NOMO-1 treated with dmso at 0.1 percent for 144 hours (cell line): ENCODE results near the gene PALM.
A peak's percentile ranks its signal among the peaks of the same experiment; 100 is the strongest.

Experiments used
- DNase-seq: peaks from one replicate; lab custom pipeline; 2025; ENCODE audit not compliant: unreplicated experiment; lab: John Stamatoyannopoulos, UW

PALM gene

DNA sequence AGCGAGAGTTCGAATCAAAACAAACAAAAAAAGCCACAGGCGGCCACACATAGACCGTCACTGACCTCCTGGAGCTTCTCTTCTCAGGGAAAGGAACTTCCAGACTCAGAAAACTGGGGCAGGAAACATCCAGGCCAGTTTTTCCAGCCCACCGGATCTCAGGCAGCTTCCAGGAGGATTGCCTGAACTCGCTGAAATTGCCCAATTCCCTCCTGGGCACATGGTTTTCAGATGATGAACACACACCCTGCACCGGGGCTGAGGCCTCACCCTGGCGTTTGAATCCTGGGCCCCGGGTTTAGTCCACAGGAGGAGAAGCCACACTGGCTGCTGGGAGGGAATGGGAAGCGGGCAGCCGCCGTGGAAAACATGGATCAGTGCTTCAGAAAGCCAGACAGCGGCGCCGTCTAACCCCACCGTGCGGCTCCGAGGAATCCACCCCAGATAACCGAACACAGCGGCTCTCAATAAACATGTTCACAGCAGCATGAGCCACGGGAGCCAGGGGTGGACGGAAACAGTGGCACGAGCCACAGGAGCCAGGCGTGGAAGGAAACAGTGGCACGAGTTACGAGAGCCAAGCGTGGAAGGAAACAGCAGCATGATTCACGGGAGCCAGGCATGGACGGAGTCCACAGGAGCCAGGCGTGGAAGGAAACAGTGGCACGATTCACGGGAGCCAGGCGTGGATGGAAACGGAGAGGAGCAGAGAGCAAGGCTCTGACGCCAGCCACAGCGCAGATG, 70.3 kb downstream of the PALM start:
- no peak for DNase-seq

DNA sequence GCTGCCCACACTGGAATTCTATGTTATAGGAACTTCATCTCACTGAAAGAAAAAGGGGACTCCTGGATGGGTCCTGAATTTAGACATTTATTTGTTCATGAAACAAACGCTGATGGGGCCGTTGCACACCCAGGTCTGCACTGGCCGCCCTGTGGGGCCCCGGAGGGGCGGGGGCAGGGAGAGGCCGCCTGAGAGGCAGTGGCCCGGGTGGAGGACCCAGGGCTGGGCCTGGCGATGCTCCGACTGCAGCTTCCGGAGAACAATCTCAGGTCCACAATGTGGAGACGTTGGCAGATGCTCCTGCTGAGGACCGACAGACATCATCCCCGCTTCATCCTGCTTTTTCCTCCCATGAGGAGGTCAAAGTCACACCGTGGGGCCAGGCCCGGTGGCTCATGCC, 72.2 kb downstream of the PALM start:
- DNase-seq: no peak

DNA sequence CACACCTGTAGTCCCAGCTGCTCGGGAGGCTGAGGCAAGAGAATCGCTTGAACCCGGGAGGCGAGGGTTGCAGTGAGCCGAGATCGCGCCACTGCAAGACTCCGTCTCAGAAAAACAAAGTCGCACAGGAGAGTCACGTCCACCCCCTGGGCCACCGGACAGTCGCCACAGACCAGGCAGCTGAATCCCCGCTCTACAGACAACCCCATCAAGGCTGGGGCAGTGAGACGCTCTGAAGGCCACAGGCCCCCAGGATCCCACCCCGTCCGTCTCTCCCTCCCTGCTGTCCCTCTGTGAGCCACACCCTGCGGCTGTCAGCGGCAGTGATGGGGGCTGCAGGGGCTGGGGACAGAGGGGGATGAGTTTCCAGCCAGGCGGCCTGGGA, 73.1 kb downstream of the PALM start:
- DNase-seq: no peak

DNA sequence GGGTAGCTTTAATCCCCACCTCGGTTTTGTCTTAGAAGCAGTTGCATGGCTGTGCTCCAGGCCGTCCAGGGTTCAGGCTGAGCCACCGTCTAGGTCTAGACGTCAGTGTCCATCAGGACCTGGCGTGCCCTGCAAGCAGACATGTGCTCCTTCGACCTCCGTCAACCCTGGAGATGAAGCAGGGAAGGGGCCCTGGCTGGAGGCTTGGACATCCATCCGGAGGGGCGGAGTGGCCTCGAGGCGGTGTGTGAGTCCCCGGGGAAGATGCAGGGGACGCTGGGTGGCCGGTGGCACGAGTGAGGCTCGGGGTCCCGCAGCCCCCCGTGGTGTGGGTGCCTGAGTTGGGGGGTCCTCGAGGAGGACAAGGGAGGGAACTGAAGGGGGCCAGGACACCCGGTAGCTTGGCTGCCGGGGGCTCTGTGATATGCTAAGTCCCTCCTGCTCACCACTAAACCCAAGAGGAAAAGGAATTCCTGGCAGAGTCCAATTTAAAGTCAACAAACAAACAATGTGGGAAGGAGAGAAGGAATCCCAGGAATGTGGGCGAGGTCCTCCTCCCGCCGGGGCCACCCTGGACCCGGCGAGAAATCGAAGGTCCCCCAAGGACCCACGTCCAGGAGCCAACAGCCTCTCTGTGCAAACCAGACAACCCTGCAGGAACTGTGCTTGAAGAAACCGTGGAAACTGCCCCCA, 73.6 kb downstream of the PALM start:
- DNase-seq: no peak

DNA sequence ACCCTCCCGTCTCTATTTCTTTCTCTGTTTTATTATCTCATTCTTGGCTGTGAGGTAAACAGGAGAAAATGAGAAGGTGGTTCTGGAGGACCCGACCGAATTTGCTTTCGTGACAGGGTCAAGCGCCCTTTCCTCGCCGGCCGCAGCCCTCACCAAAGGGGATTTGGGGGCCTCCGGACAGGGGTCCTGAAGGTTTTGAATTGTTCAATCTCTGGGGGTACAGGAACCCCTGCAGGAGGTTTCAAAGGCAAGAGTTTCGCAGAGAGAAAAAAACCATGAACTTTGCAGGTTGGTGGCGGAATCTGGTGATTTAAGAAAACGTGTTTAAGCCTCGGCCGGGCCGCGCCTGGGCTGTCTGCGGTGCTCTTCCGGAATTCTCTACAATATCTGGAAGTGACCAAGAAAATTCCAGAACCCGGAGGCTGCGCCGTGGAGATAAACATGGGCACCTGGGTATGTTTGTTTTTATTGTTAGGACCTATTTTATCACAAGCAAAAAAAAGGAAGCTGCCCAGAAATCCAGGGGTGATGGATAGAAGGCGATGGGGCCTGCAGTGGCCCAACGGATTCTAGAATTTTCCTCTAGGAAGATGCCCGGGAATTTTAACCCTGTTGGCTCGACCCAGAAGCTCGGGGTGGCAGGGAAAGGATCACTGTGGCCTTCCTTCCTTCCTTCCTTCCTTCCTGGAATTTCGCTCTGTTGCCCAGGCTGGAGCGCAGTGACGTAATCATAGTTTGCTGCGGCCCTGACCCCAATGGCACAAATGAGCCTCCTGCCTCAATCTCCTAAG, 74.3 kb downstream of the PALM start:
- no peak for DNase-seq

DNA sequence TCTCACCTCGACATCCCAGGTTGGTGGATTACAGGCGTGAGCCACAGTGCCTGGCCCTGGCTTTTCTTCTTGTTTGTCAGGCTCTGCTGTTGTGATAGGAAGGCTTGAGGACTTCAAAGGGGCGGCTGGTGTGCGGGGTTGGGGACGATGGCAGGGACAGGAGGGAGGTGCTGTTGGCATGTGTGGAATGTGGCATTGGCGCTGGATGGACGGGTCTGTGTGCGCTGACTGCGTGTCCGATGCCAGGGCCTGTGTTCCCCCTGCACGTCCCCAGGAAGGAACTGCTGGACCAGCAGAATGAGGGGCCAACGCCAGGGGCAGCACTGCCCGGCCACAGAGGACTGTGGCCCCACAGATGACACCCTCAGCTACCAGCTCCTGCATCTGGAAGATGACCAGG, 75.8 kb downstream of the PALM start:
- no peak for DNase-seq

DNA sequence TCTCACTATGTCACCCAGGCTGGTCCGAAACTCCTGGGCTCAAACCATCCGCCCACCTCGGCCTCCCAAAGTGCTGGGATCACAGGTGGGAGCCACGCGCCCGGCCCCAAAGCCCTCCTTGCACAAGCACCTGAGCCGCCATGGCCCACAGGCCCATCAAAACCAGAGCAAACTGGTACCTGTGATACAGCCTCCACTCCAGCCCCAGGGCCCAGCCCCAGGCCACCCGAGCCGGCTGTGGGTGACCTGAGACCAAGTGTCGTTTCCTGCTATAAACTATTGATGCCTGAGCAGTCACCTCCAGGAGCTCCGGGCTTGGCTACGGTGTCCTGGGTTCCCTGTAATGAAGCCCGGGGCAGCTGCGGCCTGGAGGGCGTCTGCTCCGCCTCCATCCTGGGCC, 78.8 kb downstream of the PALM start:
- DNase-seq: no peak

DNA sequence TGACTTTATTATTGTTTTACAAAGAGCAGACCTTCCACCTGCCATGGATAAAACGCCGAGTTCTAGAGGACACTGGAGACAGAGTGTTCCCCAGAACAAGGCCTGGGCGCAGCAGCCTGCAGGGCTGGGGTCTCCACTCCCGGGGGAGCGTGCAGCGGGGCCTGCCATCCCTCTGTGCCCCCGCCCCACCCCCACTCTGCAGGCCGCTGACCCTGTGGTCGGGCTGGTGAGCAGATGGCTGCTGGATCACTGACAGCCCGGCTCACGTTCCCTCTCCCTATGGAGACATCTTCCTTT, 79.9 kb downstream of the PALM start:
- no peak for DNase-seq

DNA sequence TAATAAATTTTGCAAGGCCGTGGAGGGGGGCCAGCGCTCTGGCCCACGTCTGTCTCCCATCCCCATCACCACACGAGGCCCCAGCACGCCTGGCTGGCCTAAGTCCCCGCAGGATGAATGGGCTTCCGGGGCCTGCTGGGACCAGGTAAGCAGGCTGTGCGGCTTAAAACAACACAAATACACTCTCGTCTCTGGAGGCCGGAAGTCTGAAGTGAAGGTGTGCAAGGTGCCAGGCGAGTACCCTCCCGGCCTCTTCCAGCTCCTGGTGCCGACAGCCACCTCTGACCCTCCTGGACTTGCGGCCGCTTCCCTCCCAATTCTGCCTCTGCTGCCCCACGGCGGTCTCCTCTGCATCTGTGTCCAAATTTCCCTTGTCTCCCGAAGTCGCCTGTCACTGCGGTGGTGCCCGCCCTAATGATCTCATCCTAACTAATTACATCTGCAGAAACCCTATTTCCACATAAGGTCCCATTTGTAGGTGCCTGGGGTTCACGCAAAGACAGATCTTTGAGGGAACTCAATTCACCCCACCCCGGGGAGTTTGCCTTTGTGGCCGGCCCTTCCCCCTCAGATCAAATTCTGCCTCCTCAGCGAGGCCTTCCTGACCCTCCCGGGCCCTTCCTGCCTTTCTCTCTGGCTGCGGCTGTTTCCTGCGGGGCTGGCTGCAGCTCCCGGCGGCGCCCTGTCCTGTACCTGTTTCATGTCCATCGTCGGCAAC, 80.4 kb downstream of the PALM start:
- DNase-seq: no peak

DNA sequence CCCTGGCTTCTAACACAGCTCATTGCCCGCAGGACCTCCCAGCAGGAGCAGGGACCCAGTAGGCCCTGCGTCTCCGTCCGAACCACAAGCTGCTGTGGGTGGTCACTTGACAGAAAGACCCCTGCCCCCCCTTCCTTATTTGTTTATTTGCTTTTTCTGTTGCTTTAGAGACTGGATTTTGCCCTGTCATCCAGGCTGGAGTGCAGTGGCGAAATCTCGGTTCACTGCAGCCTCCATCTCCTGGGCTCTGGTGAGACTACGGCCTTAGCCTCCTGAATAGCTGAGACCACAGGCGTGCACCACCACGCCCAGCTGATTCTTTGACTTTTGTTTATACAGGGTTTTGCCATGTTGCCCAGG, 80.9 kb downstream of the PALM start:
- DNase-seq: no peak

DNA sequence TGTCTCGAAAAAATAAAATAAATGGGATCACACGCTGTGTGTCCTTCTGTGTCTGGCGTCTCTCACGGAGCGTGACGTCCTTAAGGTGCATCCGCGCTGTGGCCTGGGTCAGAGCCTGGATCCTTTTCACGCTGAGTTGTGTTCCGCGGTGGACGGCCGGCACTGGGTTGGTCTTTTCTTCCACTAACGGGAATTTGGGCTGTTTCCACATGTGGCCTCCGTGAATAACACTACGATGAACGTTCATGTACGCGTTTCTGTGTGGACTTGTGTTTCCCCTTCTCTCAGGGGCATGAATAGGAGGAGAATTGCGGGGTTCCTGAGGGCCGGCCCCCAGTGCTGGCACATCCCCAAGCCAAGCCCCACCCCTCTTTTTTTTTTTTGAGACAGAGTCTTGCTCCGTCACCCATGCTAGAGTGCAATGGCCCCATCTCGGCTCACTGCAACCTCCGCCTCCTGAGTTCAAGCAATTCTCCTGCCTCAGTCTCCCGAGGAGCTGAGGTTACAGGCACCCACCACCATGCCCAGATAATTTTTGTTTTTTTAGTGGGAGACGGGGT, 82.4 kb downstream of the PALM start:
- no peak for DNase-seq

DNA sequence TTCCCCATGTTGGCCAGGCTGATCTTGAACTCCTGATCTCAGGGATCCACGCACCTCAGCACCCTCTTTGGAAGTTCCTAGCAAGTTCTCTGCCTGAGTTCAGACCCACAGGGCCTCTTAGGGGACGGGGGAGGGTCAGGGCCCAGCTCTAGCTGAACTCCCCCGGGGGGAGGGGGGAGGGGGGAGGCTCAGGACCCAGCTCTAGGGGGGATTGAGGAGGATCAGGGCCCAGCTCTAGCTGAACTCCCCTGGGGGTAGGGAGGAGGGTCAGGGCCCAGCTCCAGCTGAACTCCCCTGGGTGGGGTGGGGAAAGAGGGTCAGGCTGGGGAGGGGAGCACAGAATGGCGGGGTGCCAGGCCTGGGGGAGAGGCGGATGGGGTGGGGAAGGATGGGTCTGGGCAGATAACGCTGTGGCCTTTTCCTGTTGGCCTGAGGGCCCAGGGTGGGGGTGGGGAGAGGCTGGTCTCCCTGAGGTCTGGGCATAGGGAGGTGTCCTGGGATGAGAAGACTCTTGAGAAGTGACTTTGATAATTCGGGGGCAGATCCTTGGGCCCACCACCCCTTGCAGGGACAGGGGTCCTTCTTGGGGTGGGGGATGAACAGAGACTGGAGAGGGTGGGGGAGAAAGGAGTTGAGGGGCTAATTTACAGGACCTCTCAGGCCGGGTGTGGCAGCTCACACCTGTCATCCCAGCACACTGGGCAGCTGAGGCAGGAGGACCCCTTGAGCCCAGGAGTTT, 83.0 kb downstream of the PALM start:
- no peak for DNase-seq

DNA sequence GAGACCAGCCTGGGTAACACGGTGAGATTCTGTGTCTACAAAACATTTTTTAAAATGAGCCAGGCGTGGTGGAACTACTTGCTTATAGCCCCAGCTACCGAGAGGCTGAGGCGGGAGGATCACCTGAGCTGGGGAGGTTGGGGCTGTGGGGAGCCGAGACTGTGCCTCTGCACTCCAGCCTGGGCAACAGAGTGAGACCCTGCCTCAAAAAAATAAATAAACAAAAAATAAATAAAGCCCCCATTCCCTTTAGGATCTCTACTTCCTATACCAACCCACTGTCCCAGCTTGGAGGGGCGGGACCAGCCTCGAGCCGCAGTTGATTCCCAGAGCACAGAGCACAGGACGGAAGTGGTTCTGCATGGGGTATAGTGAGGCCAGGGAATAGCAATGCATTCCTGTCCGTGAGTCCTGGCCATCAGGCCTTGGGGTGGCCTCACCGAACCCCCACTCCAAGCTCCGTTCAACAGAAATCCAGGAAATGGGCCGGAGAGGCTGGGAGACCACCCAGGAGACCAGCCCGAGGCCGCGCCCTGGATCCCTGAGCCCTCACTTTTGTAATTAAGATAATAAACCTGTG, 83.7 kb downstream of the PALM start:
- no peak for DNase-seq

DNA sequence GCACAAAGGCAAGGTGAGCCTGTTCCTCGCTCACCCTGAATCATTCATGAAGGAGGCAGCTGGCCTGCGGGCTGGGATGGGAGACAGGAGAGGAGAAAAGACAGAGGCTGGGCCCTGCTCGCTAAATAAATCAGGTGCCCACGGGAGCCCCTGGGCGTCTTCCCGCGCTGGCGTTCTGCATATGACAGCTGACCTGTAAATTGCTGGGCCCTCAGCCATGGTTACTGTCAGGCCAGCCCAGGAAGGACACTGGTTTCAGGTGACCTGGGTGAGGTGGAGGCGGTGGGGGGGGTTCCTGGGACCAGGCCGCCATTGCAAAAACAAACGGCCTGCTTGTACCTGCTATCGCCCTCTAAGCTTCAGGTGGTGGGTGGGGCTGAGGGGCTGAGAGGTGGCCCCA, 85.1 kb downstream of the PALM start:
- no peak for DNase-seq

DNA sequence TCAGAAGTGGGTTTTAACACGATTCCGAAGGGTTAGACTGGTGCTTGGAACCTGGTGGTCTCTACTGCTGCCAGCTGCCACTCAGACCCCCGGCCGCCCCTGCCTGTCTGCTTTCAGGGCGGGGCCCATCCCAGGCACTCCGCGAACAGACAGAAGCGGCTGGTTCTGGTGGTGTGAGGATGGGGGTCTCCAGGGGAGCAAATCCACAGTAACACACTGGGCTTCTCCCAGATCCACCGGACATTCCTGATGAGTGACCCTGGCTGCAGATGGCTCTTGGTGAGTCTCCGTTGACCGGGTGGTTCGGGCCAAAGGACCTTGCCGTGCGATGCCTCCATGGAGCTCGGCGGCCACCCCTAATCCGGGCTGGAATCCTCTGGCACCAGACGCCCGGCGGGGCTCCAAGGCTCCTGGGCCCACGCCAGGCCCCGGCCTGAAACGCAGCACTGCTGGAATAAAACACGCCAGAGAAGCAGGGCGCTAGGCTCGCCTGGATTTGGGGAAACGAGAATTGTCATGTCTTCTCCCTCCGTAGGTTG, 86.4 kb downstream of the PALM start:
- DNase-seq: no peak

DNA sequence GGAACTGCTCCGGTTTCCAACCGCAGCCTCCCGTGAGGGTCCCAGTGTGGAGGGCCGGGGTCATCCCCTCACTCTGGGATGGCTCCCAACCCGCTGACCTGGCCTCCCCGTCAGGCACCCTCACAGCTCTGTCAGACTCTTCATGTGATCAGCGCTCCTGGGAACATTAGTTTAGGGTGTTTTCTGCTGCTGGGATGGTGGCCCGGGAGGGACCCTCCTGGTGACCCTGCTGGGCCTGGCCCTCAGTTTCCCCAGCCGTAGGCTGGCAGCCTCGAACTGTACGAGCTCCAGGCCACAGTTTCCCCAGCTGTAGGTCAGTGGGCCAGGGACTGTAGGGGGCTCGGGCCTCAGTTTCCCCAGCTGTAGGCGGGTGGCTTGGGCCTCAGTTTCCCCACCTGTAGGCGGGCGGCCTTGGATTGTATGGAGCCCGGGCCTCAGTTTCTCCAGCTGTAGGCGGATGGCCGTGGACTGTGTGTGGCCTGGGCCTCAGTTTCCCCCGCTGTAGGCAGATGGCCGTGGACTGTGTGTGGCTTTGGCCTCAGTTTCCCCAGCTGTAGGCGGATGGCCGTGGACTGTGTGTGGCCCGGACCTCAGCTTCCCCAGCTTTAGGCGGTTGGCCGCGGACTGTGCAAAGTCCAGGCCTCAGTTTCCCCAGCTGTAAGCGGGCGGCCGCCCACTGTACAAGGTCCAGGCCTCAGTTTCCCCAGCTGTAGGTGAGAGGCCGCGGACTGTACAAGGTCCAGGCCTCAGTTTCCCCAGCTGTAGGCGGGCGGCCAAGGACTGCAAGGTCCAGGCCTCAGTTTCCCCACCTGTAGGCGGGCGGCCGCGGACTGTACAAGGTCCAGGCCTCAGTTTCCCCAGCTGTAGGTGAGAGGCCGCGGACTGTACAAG, 87.2 kb downstream of the PALM start:
- no peak for DNase-seq

DNA sequence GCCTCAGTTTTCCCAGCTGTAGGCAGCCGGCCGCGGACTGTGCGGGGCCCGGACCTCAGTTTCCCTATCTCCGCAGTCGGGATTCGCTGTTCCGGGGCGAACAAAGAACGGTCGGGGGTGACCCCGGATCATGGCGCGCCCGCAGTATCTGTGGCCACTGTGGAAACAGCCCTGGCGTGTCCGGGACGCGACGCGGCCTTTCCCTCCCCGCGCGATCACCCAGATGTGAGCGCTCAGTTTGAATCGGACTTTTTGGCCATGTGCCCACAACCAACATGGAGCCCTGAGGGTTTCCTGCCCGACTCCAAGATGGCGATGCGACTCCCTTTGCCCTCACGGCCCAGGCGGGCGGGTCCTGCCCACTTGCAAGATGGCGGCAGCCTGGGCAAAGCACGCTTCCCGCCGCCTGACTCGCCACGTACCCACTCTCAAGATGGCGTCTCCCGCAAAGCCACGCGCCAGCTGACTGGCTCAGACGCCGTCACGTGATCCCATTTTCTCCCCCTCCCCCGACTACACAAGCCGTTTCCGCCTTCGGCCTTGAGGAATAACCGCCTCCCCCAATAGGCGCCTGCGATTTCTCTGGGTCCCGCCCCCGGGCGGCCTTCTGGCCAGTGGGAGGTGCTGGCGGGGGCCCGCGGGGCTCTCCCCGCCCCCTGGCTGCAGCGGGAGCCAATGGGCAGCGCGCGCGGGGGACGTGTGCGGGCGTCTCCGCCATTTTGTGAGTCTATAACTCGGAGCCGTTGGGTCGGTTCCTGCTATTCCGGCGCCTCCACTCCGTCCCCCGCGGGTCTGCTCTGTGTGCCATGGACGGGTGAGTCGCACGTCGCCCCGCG, 88.2 kb downstream of the PALM start, which contains the start of gene PTBP1:
Gene PTBP1 (plus strand): TSS at position 761 of the 836 bp plus-strand sequence. CDS start 46 bp downstream, at position 807.
- DNase-seq: peak; percentile 99
